ENCODE measurements around the gene RACK1. TPM values are rescaled to one million over a fixed set of nuclear protein-coding genes. Genes with fewer than 3 reads are reported as not detected.

Gene RACK1
- total and polyA plus RNA-seq, 2 of the 13 experiments (the other 11 are each of a cell fraction or from before 2014, with no cell fraction given), result 2,514 to 6,141 TPM

DNA sequence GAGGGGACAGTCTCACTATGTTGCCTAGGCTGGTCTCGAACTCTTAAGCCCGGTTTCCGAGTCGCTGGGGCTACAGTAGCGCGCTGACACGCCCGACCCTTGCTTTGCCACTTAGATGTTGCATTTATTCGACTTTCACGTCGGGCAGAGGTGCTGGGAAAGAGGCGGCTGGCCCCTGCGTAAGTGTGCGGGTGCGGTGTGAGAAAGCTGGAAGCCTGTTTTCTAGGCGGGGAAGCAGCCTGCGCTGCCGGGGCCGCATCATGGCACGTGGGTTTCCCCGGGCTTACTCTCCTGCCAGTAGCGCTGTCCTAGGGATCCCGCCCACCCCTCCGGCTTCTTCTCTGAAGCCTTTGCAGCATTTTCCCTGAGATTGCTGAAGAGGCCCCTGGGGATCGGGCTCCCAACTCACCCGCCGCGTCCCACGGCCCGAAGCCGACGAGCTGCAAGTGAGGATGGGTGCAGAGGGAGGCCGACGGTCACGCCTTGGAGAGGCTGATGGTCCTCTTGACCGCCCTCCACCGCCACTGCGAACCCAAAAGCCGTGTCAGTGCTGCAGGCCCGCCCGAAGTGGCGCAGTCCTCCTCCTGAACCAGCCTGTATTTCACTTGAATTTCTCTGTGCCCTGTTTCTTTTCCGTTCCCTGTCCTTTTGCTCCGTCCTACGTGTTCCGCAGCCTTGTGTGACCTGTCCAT is 26.4 kb downstream of the RACK1 start (continued):
- peak; percentile 82; the same call in 1 of the 2 replicates for TF ChIP-seq KDM5B (CRISPR knock-in tag; IDR thresholded peaks at IDR 0.05; ENCODE audit: borderline replicate concordance)
- TF ChIP-seq, protein P1, sequence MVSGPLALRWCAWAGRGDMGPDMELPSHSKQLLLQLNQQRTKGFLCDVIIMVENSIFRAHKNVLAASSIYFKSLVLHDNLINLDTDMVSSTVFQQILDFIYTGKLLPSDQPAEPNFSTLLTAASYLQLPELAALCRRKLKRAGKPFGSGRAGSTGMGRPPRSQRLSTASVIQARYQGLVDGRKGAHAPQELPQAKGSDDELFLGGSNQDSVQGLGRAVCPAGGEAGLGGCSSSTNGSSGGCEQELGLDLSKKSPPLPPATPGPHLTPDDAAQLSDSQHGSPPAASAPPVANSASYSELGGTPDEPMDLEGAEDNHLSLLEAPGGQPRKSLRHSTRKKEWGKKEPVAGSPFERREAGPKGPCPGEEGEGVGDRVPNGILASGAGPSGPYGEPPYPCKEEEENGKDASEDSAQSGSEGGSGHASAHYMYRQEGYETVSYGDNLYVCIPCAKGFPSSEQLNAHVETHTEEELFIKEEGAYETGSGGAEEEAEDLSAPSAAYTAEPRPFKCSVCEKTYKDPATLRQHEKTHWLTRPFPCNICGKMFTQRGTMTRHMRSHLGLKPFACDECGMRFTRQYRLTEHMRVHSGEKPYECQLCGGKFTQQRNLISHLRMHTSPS (CRISPR knock-in tag; IDR thresholded peaks at IDR 0.05; ENCODE audit: low read depth), result 0 out of 2 replicates have a peak, but pooled peaks have one; percentile 25
- TF ChIP-seq ZNF766 (CRISPR knock-in tag; IDR thresholded peaks at IDR 0.05; ENCODE audit: borderline replicate concordance), result 0 out of 2 replicates have a peak, but pooled peaks have one; percentile 37
- peak; percentile 20; the same call in 1 of the 2 replicates for TF ChIP-seq ZFY (CRISPR knock-in tag; IDR thresholded peaks at IDR 0.05)
- no peak for TF ChIP-seq ZNF567 (CRISPR knock-in tag; IDR thresholded peaks at IDR 0.05; ENCODE audit: borderline replicate concordance)
- TF ChIP-seq, protein P2, sequence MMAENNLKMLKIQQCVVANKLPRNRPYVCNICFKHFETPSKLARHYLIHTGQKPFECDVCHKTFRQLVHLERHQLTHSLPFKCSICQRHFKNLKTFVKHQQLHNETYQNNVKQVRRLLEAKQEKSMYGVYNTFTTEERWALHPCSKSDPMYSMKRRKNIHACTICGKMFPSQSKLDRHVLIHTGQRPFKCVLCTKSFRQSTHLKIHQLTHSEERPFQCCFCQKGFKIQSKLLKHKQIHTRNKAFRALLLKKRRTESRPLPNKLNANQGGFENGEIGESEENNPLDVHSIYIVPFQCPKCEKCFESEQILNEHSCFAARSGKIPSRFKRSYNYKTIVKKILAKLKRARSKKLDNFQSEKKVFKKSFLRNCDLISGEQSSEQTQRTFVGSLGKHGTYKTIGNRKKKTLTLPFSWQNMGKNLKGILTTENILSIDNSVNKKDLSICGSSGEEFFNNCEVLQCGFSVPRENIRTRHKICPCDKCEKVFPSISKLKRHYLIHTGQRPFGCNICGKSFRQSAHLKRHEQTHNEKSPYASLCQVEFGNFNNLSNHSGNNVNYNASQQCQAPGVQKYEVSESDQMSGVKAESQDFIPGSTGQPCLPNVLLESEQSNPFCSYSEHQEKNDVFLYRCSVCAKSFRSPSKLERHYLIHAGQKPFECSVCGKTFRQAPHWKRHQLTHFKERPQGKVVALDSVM (CRISPR knock-in tag; IDR thresholded peaks at IDR 0.05), result peak; percentile 74; the same call in 1 of the 2 replicates
- no peak for TF ChIP-seq ZNF326 (CRISPR knock-in tag; IDR thresholded peaks at IDR 0.05; ENCODE audit: borderline replicate concordance)
- peak; percentile 36 for TF ChIP-seq MXD4 (CRISPR knock-in tag; IDR thresholded peaks at IDR 0.05)
- TF ChIP-seq, protein P3, sequence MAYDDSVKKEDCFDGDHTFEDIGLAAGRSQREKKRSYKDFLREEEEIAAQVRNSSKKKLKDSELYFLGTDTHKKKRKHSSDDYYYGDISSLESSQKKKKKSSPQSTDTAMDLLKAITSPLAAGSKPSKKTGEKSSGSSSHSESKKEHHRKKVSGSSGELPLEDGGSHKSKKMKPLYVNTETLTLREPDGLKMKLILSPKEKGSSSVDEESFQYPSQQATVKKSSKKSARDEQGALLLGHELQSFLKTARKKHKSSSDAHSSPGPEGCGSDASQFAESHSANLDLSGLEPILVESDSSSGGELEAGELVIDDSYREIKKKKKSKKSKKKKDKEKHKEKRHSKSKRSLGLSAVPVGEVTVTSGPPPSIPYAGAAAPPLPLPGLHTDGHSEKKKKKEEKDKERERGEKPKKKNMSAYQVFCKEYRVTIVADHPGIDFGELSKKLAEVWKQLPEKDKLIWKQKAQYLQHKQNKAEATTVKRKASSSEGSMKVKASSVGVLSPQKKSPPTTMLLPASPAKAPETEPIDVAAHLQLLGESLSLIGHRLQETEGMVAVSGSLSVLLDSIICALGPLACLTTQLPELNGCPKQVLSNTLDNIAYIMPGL (CRISPR knock-in tag; IDR thresholded peaks at IDR 0.05; ENCODE audit: borderline replicate concordance in 1 of 2, low read depth in 1 of 2), result no peak
- peak; percentile 68; the same call in 1 of the 2 replicates for TF ChIP-seq ZSCAN21 (CRISPR knock-in tag; IDR thresholded peaks at IDR 0.05; ENCODE audit: borderline replicate concordance)
- TF ChIP-seq, protein P4, sequence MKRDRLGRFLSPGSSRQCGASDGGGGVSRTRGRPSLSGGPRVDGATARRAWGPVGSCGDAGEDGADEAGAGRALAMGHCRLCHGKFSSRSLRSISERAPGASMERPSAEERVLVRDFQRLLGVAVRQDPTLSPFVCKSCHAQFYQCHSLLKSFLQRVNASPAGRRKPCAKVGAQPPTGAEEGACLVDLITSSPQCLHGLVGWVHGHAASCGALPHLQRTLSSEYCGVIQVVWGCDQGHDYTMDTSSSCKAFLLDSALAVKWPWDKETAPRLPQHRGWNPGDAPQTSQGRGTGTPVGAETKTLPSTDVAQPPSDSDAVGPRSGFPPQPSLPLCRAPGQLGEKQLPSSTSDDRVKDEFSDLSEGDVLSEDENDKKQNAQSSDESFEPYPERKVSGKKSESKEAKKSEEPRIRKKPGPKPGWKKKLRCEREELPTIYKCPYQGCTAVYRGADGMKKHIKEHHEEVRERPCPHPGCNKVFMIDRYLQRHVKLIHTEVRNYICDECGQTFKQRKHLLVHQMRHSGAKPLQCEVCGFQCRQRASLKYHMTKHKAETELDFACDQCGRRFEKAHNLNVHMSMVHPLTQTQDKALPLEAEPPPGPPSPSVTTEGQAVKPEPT (CRISPR knock-in tag; IDR thresholded peaks at IDR 0.05; ENCODE audit: low read depth), result 0 out of 2 replicates have a peak, but pooled peaks have one; percentile 31
- TF ChIP-seq, protein P5, sequence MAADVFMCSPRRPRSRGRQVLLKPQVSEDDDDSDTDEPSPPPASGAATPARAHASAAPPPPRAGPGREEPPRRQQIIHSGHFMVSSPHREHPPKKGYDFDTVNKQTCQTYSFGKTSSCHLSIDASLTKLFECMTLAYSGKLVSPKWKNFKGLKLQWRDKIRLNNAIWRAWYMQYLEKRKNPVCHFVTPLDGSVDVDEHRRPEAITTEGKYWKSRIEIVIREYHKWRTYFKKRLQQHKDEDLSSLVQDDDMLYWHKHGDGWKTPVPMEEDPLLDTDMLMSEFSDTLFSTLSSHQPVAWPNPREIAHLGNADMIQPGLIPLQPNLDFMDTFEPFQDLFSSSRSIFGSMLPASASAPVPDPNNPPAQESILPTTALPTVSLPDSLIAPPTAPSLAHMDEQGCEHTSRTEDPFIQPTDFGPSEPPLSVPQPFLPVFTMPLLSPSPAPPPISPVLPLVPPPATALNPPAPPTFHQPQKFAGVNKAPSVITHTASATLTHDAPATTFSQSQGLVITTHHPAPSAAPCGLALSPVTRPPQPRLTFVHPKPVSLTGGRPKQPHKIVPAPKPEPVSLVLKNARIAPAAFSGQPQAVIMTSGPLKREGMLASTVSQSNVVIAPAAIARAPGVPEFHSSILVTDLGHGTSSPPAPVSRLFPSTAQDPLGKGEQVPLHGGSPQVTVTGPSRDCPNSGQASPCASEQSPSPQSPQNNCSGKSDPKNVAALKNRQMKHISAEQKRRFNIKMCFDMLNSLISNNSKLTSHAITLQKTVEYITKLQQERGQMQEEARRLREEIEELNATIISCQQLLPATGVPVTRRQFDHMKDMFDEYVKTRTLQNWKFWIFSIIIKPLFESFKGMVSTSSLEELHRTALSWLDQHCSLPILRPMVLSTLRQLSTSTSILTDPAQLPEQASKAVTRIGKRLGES (CRISPR knock-in tag; IDR thresholded peaks at IDR 0.05; ENCODE audit: borderline replicate concordance), result no peak
- TF ChIP-seq ZNF44 (CRISPR knock-in tag; IDR thresholded peaks at IDR 0.05), result no peak
- TF ChIP-seq ZNF558 (CRISPR knock-in tag; IDR thresholded peaks at IDR 0.05; ENCODE audit: borderline replicate concordance), result 0 out of 2 replicates have a peak, but pooled peaks have one; percentile 46
- peak; percentile 92 for TF ChIP-seq ZNF777 (CRISPR knock-in tag; IDR thresholded peaks at IDR 0.05)
- no peak for TF ChIP-seq CHD2 (IDR thresholded peaks at IDR 0.05; ENCODE audit: low read depth, low read length)
- TF ChIP-seq ZNF530 (CRISPR knock-in tag; IDR thresholded peaks at IDR 0.05; ENCODE audit: low read depth), result no peak

All from HepG2 (cell line).